ENCODE data around the gene ILK.

- TF ChIP-seq RAD21 (IDR thresholded peaks at IDR 0.05; ENCODE audit: low read depth): no peak
- TF ChIP-seq CTCF (IDR thresholded peaks at IDR 0.05 in 2 of 3, conservative IDR thresholded peaks at IDR 0.05 in 1 of 3; ENCODE audit: borderline replicate concordance in 1 of 3, insufficient read depth in 1 of 3, low read depth in 2 of 3, low read length in 2 of 3): no peak
- no peak for TF ChIP-seq CEBPB (IDR thresholded peaks at IDR 0.05; ENCODE audit: low read depth)
- no peak for TF ChIP-seq POLR2AphosphoS5 (IDR thresholded peaks at IDR 0.05; ENCODE audit: low read depth, low read length)
- no peak for TF ChIP-seq POLR2A (IDR thresholded peaks at IDR 0.05; ENCODE audit: borderline replicate concordance, extremely low read depth, insufficient read depth, insufficient read length)
- TF ChIP-seq ZBTB33 (IDR thresholded peaks at IDR 0.05; ENCODE audit: extremely low read depth, insufficient replicate concordance, low read length): no peak
- no peak for TF ChIP-seq YY1 (IDR thresholded peaks at IDR 0.05; ENCODE audit: extremely low read depth, insufficient replicate concordance, low read depth, low read length)
- TF ChIP-seq SRF (IDR thresholded peaks at IDR 0.05; ENCODE audit: low read depth): no peak
- no peak for TF ChIP-seq EZH2 (IDR thresholded peaks at IDR 0.05)
- TF ChIP-seq SP1 (IDR thresholded peaks at IDR 0.05; ENCODE audit: low read depth): no peak
- no peak for TF ChIP-seq EZH2phosphoT487 (IDR thresholded peaks at IDR 0.05; ENCODE audit: borderline replicate concordance)
- TF ChIP-seq EGR1 (IDR thresholded peaks at IDR 0.05; ENCODE audit: low read depth): no peak
- TF ChIP-seq MAX (IDR thresholded peaks at IDR 0.05): no peak
Observed at GRCh38 chr11:6584528-6584927, 19.0 kb upstream of the ILK start.

Data from HCT116 (cell line).